ENCODE measurements around the gene MFSD6L.
"Not testable (repeated sequence)": the region's sequence is repeated elsewhere in the genome, so short reads cannot be mapped to it uniquely, and the experiment has no call there.

MFSD6L gene

DNA sequence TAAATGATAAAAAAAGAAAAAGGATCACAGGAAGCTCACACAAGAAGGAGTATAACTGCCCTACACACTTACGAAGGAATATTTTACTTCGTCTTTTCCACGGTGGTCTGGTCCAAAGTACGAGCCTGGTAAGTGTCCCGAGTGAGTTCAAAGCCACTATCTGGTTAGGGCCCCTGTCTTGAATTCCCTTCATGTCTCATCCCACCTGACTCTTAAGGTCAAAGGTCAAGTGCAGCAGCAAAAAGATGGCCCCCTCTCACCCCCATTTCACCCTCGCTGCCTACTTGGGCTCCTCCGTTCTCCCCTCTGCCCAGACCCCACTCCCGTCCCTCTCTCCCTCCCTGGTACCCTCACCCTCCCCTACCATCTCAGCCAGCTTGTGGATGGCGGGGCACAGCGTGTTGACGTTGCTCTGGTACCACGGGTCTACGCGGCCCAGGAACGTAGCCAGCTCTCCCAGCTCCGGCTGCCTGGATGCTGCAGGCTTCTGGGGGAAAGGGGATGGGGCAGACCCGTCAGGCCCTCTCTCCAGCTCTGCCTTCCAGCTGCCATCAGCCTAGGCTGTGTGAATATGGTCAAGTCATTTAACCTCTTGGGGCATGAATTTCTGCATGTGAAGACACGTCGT lies 27.8 kb upstream of the MFSD6L start:
- DNase-seq (ENCODE audit: low read depth), result no peak

DNA sequence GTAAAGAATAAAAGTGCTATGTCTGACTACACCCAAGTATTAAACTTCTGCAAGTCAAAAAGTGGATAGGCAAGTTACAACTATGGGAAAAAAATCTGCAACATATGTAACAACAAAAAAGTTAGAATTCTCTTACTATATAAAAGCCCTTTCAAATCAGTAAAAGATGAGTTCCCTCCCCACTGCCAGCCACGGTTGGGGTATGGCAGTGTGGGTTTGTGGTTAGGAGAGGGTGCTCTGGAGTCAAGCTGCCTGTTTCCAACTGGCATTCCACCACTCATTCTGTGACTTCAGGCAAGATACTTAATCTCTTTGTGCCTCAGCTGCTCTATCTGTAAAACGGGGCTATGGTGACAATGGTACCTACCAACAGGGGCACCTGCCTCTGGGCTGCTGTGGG lies 26.6 kb upstream of the MFSD6L start:
- no peak for DNase-seq (ENCODE audit: low read depth)

DNA sequence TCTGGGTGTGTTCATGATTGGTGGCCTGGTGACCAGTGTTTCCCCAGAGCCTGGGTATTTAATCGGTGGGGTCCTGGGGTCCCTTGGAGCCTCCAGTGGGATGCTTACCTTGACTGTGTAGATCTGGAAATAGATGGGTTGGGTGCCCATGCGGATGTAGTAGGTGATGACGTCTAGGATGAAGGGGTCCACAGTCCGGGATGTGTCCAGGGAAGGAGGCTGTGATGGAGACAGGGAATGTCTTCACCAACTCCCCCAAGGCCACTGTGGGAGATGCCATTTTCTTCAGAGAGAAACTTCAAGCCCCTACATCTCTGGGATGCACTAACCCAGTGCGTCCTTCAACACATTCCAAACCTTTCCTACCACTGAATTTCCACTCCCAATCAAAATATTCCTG lies 24.1 kb upstream of the MFSD6L start:
- no peak for DNase-seq (ENCODE audit: low read depth)

DNA sequence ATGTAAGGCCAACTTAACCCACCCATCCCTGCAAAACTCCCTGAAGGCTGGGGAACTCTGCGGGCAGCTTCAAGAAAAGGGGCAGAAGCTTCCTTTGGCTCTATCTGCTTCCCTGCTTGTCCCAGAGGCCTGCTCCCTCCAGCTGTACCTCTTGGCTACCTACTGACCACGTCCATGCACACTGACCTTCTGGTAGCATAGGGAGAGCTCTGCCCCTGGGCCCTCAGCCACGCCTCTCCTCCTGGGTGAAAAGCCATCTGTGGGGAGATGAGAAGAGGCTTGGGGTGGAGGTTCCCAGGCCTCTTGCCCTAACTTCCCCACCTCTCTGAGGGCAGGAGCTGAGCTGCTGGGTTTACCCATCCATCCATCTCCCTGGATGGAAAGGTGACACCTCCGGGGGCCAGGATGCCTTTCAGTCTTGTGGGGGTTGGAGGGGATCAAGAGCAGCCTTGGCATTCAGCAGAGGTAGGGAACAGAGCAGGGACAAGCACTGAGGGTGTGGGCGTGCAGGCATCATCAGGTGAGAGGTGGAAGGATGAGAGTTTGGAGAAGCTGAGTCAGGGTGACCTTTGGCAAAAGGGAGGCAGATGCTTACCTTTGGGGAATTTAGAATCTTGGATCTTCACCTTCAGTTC lies 23.4 kb upstream of the MFSD6L start:
- DNase-seq (ENCODE audit: low read depth), result no peak

DNA sequence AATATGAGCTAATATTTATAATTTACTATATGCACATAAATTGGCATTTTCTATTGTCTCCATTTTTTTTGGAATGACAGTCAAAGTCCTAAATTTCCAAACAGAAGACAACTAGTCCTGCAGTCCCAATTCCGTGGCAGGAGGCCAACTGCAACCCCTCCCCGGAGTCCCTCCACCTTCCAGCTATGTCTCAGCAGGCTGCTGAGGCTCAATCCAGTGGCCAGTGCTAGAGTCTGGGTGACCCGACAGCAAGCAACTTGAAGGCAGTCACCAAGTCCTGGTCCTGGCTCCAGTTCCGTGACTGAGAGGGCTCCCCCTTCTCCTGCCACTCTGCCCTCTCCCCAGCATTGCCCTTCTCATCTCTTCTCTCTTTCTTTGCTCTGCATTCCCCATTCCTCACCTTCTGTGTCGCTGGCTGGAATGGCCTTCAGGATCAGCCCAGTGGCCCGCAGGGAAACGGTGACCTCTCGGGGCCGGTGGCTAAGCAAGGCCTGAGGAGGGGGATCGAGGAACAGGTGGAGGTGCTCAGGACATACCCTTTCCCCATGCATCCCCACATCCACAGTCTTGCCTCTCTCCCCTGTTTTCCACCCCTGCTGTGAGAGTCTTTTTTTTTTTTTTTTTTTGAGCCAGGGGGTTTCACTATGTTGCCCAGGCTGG lies 22.4 kb upstream of the MFSD6L start:
- DNase-seq (ENCODE audit: low read depth), result no peak

DNA sequence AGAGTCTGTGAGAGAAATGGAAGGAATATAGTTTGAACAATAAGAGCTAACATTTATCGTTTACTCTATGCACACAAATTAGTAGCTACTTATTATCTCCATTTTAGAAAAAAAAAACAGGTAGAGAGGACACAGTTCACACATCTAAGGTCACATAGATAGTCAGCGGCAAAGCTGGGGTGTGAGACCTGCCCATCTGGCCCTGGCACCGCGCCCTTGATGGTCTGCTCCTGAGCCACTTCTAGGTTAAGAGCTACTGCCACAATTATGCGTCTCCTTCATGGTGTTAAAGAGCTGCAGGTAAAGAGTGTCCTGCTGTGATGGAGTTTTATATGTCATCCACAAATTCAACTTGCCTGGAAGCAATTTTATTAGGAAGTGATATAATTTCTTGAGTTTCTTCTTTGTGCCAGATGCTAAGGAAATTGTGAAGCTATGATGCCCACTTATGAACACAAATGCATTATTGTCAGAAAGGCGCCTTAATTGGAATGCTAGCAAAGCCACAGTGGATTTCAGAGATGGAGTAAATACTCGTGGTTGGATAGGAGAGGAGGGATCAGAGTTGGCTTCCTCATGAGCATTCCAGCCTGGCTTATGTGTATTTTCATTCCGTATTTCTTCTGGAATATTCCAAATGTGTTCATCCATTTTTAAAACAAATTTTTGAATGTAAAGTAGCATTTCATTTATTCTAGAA lies 21.3 kb upstream of the MFSD6L start:
- no peak for DNase-seq (ENCODE audit: low read depth)

DNA sequence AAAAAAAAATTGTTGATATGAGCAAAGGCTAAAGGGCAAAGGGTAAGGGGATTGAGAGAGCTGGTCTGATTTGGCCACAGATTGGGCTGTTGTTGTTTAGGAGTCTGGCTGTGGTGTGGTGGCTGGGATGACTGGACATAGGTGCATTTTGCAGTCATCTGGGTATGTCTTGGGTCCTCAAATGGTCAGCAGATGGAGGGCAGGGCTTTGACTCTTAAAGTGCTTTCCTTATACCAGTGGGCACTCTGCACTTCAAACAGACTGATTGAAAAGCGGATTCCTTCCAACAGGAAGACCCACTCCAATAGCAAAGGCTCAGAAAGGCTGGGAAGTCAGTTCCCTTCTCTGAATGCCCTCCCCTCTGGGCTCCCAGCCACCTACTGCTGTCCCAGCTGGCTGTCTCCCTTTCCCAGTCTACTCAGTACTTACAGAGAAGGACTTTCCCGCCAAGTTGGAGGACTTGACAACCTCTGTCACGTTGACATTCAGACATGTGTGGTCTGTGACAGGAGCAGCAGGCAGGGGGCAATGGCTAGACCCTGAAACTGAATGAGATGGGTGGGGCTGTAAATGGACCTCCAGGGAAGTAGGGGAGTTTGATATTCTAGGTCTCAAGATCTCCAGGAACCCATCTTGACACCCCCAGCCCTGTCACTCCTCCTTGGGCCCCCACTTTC lies 19.6 kb upstream of the MFSD6L start:
- DNase-seq (ENCODE audit: low read depth), result no peak

DNA sequence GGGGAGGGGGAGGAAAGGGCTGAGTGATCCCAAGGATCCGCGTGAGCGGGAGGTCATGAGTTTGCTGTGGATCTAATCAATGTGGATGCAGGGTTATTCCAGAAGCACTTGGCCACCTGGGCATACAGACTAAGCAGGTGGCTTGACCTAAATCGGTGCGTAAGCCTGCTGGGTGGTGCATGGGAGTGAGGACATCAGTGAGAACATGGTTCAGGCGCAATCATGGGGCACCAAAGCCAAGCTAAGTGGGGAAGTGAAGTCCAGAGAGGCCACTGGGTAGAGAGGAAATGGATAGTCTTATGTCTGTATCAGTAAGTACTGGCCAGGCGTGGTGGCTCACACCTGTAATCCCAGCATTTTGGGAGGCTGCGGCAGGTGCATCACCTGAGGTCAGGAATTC lies 18.9 kb upstream of the MFSD6L start:
- no peak for DNase-seq (ENCODE audit: low read depth)

DNA sequence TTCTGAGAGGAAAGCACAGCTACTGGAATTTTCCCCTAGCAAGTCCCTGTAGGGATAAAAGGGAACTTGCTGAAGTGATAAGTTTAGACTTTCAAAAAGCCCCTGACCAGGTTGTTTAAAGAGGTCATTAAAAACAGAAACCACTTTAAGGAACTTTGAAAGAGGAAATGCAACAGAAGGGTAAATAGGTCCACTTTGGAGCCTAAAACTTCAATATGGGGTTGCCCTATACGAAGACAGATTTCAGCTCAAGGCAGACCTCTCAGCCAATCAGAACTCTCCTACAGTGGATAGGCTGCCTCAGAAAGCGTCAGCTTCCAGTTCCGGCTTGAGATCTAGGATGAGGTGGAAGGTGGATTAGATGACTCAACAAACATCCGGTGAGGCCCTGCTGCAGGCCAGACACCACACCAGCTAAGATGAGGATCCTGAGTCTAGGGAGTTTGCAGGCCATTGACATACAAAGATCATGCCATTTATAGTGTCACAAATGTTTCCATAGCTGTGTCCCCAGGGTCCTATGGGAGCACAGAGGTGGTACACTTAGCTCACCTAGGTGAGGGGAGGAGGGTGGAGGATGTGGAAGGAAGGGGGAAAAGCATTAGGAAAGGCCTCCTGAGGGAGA lies 7.9 kb upstream of the MFSD6L start:
- peak; percentile 70 for DNase-seq (ENCODE audit: low read depth)

DNA sequence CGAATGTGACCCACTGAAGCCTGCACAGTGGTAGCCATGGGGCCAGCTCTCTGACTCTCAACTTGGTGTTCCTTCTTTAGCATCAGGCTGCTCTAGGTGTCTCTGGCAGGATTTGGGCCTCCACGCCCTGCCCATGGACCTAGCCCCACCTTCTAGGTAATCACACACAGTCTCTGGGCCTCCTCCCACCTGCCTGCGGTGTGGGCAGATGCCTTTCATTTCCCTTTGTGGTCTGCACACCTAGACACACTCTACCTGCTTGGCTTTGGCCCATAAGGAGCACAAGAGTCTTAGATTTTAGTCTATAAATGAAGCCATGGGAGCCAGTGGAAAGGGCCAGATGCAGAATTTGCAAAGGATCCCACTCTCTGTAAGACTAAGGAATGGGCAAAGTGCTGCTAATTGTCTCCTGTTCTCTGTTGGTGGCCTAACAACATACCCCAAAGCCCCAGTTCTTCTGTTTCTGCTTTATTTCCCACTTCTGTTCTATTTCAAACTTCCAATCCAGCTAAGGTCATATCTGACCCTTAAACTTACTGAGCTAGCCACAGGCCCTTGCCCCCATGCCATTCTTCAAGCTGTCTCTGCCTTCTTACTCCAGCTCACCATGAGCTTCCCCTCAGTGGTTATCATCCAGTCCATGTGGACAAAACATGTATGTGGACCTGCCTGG lies 7.2 kb upstream of the MFSD6L start:
- DNase-seq (ENCODE audit: low read depth), result no peak

DNA sequence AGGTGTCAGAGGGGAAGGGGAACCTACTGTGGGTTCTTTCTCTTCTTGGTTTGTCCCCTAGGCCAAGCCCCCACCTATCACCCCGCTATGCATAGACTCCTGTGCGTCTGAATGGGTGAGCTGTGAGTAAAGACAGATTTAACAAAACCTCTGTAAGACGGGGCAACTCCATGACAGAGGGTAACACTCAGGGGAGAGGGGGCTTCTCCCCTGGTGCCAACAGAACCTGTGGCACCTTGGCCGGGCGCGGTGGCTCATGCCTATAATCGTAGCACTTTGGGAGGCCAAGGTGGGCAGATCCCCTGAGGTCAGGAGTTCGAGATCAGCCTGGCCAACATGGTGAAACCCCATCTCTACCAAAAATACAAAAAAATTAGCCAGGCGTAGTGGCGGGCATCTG lies 6.2 kb upstream of the MFSD6L start:
- DNase-seq (ENCODE audit: low read depth), result not testable (repeated sequence)

DNA sequence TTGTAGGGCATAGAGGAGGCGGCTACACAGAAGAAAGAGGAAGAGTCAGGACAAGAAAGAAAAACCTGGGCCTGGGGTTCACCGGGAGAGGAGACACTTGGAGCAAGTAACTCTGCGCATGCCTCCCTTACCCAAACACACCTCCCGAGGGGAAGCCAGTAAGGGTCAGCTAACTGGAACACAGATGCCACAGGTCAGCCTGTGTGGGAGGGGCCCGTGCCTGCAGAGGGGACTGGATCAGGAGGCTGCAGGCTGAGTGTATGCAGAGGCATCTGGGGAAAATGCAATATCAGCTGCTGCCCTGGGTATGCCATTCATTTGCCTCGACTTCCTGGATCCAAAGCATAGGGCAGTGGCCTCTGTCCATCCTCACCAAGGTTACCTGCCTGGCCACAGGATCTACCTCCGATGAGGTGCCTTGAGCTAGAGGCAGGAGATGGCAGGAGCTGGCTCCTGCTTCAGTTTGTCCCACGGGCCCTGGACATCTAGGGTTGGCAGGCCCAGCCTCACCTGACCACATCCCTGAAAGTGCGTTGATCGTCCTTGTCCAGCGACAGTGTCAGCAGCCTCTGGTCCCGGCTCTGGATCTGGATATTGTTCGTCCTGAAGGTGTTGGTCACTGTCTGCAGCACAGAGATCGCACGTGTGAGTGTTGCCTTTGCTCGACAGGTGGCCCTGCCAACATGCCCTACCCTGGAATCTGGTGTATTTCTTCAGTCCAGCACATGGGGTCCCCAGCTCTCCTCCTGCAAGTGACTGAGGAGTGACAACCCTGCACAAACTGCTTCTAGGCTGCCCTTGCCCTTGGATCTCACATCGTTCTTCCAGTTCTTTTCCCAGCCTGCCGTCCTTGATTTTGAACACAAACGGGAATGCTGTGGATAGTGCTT lies 4.6 kb upstream of the MFSD6L start:
- no peak for DNase-seq (ENCODE audit: low read depth)

DNA sequence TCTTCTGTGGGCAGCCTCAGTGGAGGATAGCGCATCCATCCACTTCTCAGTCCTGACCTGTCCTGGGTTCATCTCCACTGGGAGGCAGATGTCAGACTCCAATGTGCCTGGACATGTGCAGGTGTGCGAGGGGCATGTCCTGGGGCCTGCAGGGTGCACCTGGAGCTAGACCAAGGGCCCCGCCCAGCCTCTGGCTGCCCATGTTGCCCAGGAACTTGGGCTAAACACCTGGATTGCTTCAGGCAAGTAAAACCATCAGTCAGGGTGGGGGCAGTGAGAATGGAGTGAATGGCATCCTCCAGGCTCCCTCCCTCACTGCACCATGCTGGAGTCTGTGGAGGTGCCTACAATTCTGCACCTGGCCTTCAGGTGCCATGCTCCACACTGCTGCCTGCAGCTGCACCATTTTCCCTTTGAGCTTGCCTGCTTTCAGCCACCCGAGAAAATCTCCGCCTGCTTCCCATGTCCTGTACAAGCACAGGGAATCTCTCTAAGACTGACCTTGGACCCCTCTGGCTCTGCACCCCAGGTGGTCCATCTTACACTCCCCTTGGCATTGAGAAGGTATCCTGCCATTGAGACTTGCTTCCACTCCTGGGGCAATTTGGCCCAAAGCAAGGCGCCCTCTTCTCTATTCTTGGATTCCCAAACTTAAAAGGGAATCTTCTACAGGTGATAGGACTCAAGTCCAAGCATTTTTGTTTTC lies 2.1 kb upstream of the MFSD6L start:
- DNase-seq (ENCODE audit: low read depth), result no peak

DNA sequence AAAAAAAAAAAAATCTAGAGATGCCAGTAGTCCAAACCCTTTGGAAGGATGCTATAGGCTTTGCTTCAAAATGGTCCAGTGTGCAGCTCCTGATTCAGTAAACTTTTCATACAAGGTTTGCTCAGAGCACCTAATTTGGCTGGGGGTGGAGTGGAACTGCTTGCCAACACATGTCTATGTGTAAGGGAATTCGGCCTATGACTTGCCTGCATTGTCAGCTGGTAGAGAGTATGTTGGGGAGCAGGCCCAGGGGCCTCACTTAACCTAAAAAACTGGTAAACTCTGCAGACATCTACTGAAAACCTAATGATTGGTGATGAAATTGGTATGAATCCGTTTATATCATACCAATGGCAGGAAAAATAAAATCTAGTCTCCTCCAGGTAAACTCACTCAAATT lies 1.5 kb upstream of the MFSD6L start:
- DNase-seq (ENCODE audit: low read depth), result no peak

DNA sequence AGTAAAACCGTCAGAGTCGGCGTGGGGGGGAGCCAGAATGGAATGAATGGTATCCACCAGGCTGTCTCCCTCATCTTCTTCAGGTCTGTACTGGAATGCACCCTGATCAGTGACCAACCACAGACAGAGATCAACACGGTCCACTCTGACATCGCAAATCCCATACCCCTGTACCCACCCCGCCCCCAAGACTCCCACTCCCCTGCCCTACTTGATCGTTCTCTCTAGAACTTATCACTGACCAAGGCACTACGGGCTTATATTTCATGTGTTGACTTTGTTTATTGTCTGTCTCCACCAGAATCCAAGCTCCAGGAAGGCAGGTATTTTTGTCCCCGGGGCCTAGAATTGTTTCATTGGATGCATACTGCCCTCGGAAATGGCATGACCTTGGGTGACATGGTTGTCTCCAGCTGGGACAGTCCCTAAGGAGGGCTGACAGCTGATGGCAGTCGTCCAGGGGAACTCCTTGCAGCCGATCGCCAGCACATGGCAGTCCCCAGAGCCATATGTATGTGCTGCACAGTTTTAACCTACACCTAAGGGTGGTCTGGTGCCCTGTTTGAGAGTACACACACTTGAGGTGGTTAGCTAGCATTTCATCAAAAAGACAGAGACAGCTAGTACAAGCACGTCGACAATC lies 526 bp upstream of the MFSD6L start:
- DNase-seq (ENCODE audit: low read depth), result no peak

DNA sequence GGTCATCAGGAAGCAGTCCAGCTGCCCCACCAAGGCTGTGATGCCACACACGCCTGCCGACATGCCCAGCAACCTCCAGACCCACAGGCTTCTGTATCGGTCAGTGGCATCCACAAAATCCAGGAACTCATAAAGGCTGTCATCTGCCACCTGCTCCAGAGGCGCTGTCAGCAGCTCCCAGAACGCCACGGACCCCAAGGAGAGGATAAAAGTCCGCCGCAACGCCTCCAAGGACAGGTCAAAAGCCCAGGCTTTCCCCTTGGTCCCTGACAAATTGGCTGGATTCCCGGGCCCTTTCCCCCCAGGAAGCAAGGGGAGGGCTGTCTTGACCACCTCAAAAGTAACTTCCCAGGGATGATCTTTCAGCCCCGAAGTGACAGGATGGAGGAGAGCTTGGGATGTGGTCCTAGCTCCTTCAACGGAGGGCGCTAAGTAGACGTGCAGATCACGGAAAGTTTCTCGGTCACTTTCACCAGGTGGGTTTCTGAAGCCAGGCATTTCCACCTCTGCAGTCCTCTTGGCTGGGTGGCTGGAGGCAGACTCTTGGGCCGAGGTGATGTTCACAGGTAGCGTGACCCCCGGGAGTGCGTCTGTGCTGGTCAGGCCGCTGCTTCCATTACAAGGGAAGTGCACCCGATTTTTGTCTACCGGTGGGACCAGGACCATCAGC lies 854 bp downstream of the MFSD6L start:
- no peak for DNase-seq (ENCODE audit: low read depth)

DNA sequence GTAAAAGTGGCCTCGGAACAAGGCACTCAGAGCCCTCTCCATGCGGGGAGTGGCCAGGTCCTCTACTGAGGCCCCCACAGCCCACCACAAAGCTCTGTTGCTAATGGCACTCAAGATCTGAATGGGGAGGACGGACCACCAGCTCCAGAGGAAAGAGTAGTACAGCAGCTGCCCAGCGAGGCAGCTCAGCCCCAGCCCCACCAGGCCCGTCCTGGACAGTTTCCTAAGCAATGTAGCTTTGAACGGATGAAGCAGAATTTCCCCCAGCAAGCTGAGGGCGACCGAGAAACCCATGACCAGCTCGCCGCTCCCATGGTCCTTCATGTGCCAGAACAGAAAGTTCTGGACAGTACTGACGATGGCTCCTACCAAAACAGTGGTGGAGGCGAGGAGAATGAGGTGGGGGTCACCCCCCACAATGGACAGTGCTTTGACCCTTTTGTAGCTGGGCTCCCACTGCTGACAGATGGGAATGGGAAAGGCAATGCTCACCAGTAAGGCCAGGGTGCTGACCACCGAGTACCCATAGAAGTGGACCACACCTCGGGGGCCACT lies 1.5 kb downstream of the MFSD6L start:
- DNase-seq (ENCODE audit: low read depth), result no peak

DNA sequence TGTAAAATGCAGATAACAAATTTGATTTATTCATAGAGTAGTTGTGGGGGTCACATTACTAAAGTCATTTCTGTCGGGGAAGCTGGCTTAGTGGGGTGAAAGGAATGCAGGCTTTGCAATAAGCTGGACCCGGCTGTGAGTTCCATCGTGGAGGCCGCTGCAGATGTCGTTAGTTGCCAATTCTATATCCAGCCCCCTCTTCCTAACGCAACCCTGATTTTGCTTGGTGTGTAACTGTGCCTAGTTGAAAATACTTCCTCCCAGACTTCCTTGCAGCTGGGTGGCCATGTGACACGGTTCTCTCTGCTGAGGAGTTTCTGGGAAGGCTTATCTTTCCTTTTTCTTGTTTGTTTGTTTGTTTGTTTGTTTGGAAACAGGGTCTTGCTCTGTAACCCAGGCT lies 4.5 kb downstream of the MFSD6L start:
- no peak for DNase-seq (ENCODE audit: low read depth)
